Measurements from ENCODE around the gene FIBP.

- no peak for TF ChIP-seq CTCF (IDR thresholded peaks at IDR 0.05)
- no peak for TF ChIP-seq EP300 (IDR thresholded peaks at IDR 0.05)
- no peak for TF ChIP-seq POLR2AphosphoS5 (IDR thresholded peaks at IDR 0.05)
- no peak for TF ChIP-seq POLR2A (IDR thresholded peaks at IDR 0.05; ENCODE audit: low read depth)
Measured at GRCh38 chr11:65880844-65881421, 7.3 kb downstream of the FIBP start.
